Gastrocnemius medialis (tissue), 4 donors: ENCODE measurements around the gene MAGI1. TPM values are rescaled to one million over a fixed set of nuclear protein-coding genes. Genes with fewer than 3 reads are reported as not detected.

Source experiments
- ATAC-seq, 2 donors: fragments of 150-250 bp; one replicate each; pipeline ENCODE4 v1.9.1; 2016
- DNase-seq, 2 donors: peaks; one replicate each; pipeline ENCODE4 v3.0.0-alpha.2; 2019
- H3K27ac ChIP-seq, 4 donors: fragments of 200-600 bp; sonication (generic); 1 replicate in 1 of 4; 2 replicates in 3 of 4; pipeline ENCODE4 v1.5.1; 2016 to 2018; ENCODE audit warnings: mild to moderate bottlenecking in 2 of 4, moderate library complexity in 1 of 4
- H3K27me3 ChIP-seq, 3 donors: fragments of 200-600 bp; sonication (generic) in 2 of 3; 1 replicate in 1 of 3; 2 replicates in 2 of 3; pipeline versions ENCODE4 v1.5.1 to v1.6.0; 2016 to 2019; ENCODE audit warnings: mild to moderate bottlenecking in 1 of 3, moderate library complexity in 1 of 3
- H3K36me3 ChIP-seq, 2 donors: fragments of 200-600 bp; sonication (generic) in 1 of 2; one replicate each; pipeline ENCODE4 v1.5.1; 2017 to 2018
- H3K4me1 ChIP-seq, 2 donors: fragments of 200-600 bp; sonication (generic) in 1 of 2; one replicate each; pipeline ENCODE4 v1.5.1; 2016 to 2017; ENCODE audit warnings: mild to moderate bottlenecking in 2 of 2
- H3K4me3 ChIP-seq, 4 donors: fragments of 200-600 bp; sonication (generic) in 3 of 4; 1 replicate in 1 of 4; 2 replicates in 3 of 4; pipeline ENCODE4 v1.5.1; 2016 to 2019; ENCODE audit warnings: mild to moderate bottlenecking in 2 of 4
- H3K9me3 ChIP-seq, 3 donors: fragments of 200-600 bp; sonication (generic) in 2 of 3; 1 replicate in 1 of 3; 2 replicates in 2 of 3; pipeline ENCODE4 v1.5.1; 2016 to 2019
- POLR2A ChIP-seq, 2 donors: fragments of 450-650 bp; IDR thresholded peaks; one replicate each; pipeline ENCODE4 v1.6.1; 2017; ENCODE audit warnings: antibody characterized with exemption in 2 of 2, mild to moderate bottlenecking in 2 of 2, moderate library complexity in 2 of 2
- in situ Hi-C, 4 donors: fragments of 200-750 bp; cut with MboI; loops; one replicate each; pipeline versions ENCODE4 v1.15.0 to v1.8.0; 2017; ENCODE audit warnings: low sequenced_read_pairs in 4 of 4
- intact Hi-C: fragments of 100-400 bp; cut with DNase I; formaldehyde crosslinking; loops from one replicate; pipeline ENCODE4 v1.15.1; 2023; ENCODE audit warnings: low total_unique reads
- total RNA-seq, 4 donors: library from RNA; depleted of rRNA; stranded (reverse); fragments of >200 nt; gene quantifications; one replicate each; pipeline versions ENCODE4 v1.1.0 to v1.2.3, GENCODE V29; 2016
- TF ChIP-seq, protein P1 (sequence below), 5 experiments: fragments of 450-650 bp in 3 of 5; fragments of 200-600 bp in 2 of 5; sonication (generic) in 2 of 5; IDR thresholded peaks in 4 of 5; conservative IDR thresholded peaks in 1 of 5; 1 replicate in 4 of 5; 2 replicates in 1 of 5; pipeline ENCODE4 v1.5.1; 2016 to 2019; ENCODE audit warnings: antibody characterized with exemption in 5 of 5, mild to moderate bottlenecking in 3 of 5, moderate library complexity in 3 of 5

Gene MAGI1
- total RNA-seq, 4 donors from 2014 or later, result 2.6 to 7.5 (median 3.9) TPM

DNA sequence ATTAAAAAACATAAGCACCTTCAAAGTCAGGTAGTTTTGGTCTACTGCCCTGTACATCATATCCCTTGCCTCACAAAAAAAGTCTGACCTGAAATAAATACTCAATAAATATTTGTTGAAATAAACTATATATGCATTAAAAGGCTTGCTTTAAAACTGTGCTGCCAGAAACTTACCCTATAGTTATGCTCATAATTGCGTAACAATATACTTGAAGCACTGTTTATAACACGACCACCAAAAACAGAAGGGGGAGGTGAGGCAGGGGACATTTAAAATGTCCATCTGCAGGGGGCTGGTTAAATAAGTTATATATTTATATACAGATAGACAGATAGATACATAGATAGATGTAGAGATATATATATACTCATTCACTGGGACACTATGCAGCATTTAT lies 549.5 kb downstream of the MAGI1 start:
- Histone ChIP-seq H3K36me3 (no peaks in the 10 kb centered on the region), H3K4me1 (peaks cover 46 to 58% of the 10 kb centered on the region in 2 donors), H3K4me3 (no peak overlapping the region), H3K27me3 (no peaks in the 10 kb centered on the region), H3K9me3 (no peaks in the 10 kb centered on the region), H3K27ac (no peak overlapping the region)
- in situ Hi-C loops (no loop called here), intact Hi-C loops (loop anchor here (10.0 kb wide), 1 partner anchor 136 kb away; no protein-coding TSS in a partner anchor)
- no peak for TF ChIP-seq POLR2A (IDR thresholded peaks at IDR 0.05)
- TF ChIP-seq, protein P1, sequence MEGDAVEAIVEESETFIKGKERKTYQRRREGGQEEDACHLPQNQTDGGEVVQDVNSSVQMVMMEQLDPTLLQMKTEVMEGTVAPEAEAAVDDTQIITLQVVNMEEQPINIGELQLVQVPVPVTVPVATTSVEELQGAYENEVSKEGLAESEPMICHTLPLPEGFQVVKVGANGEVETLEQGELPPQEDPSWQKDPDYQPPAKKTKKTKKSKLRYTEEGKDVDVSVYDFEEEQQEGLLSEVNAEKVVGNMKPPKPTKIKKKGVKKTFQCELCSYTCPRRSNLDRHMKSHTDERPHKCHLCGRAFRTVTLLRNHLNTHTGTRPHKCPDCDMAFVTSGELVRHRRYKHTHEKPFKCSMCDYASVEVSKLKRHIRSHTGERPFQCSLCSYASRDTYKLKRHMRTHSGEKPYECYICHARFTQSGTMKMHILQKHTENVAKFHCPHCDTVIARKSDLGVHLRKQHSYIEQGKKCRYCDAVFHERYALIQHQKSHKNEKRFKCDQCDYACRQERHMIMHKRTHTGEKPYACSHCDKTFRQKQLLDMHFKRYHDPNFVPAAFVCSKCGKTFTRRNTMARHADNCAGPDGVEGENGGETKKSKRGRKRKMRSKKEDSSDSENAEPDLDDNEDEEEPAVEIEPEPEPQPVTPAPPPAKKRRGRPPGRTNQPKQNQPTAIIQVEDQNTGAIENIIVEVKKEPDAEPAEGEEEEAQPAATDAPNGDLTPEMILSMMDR (IDR thresholded peaks at IDR 0.05 in 4 of 5, conservative IDR thresholded peaks at IDR 0.05 in 1 of 5), result no peak
- ATAC-seq (no peak), DNase-seq (no peak)

DNA sequence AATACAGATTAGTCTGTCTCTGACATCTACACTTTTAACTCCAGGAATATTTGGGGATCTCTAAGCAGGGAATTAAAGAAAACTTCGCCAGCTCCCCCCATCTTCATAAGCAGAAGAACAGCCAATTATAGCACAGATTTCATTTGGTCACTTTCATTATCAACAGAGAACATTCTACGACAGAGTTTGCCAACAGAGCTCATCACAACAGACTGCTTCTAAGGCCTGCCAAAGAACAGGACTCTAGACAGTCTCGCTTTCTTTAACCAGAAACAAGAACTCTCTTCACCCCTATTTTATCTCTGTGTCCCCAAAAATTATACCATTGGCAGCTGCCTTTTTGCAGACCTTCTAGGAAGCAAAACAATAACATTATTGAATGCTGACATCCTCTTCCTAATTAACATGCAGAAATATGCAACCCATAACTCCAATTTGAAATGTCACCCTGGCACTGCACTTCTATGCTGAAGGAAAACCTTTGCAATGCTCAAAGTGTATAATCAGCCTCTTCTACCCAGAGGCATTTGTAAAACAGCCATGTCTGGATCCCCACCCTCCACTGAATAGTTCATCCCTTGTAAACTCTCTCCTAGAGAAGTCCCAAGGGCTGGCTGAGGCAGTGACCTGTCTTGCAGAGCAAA lies 552.8 kb downstream of the MAGI1 start:
- TF ChIP-seq, protein P1 (IDR thresholded peaks at IDR 0.05 in 4 of 5, conservative IDR thresholded peaks at IDR 0.05 in 1 of 5), result no peak
- TF ChIP-seq POLR2A (IDR thresholded peaks at IDR 0.05), result no peak
- H3K27ac ChIP-seq, result peak overlapping the region; percentile 69 to 80 (median 76)
- no peaks in the 10 kb centered on the region for H3K9me3 ChIP-seq
- ATAC-seq (peak; percentile 62 to 72), DNase-seq (no peak)
- in situ Hi-C loops, result no loop called here
- H3K4me1 ChIP-seq, result peaks cover 63% of the 10 kb centered on the region in 2 donors
- H3K36me3 ChIP-seq, result no peaks in the 10 kb centered on the region
- intact Hi-C loops, result loop anchor here (10.0 kb wide), 1 partner anchor 139 kb away; no protein-coding TSS in a partner anchor
- peak overlapping the region; percentile 10 to 31 (median 18) for H3K4me3 ChIP-seq
- no peaks in the 10 kb centered on the region for H3K27me3 ChIP-seq

DNA sequence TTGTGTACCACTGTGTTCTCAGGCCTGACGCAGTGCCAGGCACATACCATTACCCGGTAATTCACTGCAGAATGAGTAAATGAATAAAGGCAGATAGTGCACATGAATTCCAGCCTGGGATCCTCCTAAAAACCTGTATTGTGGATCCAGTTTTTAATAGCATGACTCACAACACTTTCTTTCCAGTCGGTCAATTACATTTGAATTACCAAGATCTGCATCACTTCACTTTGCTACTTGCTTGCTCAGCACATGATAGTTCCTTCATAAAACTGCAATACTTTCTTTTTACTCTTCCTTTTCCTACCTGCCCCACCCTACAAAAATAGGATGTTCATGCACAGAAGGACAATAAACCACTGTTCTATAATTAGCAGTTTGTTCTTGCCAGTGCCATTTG lies 553.8 kb downstream of the MAGI1 start:
- in situ Hi-C loops (no loop called here), intact Hi-C loops (loop anchor here (10.0 kb wide), 1 partner anchor 140 kb away; no protein-coding TSS in a partner anchor)
- peak overlapping the region; percentile 69 to 80 (median 76) for H3K27ac ChIP-seq
- TF ChIP-seq POLR2A (IDR thresholded peaks at IDR 0.05), result no peak
- TF ChIP-seq, protein P1 (IDR thresholded peaks at IDR 0.05 in 4 of 5, conservative IDR thresholded peaks at IDR 0.05 in 1 of 5), result no peak
- peaks cover 60 to 61% of the 10 kb centered on the region in 2 donors for H3K4me1 ChIP-seq
- no peak overlapping the region for H3K4me3 ChIP-seq
- H3K36me3 ChIP-seq, result no peaks in the 10 kb centered on the region
- H3K9me3 ChIP-seq, result no peaks in the 10 kb centered on the region
- H3K27me3 ChIP-seq, result no peaks in the 10 kb centered on the region
- DNase-seq (no peak), ATAC-seq (no peak)

DNA sequence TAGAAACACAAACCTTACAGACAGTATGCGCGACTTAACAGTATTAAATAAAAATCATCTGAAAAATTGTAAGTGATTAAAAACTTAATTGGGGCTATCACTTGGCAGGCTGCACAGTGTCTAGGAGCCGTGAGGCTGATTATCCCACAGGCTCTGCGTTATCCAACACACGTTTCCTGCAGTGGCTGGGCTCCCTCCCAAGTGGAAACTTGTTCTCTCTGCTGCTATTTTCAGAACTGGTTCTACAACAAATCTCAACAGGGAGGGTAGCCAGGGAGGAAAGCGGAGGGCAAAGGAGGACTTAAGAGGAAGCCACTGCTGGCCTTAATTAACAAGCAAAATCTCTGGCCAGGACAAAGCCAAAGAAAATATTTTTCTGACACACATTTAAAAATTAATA lies 555.2 kb downstream of the MAGI1 start:
- Histone ChIP-seq H3K4me3 (peak overlapping the region in 1 of 4 donors; percentile 14), H3K4me1 (peaks cover 60 to 61% of the 10 kb centered on the region in 2 donors), H3K9me3 (no peaks in the 10 kb centered on the region), H3K36me3 (no peaks in the 10 kb centered on the region), H3K27me3 (no peaks in the 10 kb centered on the region), H3K27ac (peak overlapping the region; percentile 69 to 80 (median 76))
- TF ChIP-seq POLR2A (IDR thresholded peaks at IDR 0.05), result no peak
- TF ChIP-seq, protein P1 (IDR thresholded peaks at IDR 0.05 in 4 of 5, conservative IDR thresholded peaks at IDR 0.05 in 1 of 5), result no peak
- in situ Hi-C loops (no loop called here), intact Hi-C loops (loop anchor here (10.0 kb wide), 1 partner anchor 141 kb away; no protein-coding TSS in a partner anchor)
- peak; percentile 75 to 86 for ATAC-seq
- DNase-seq, result peak; percentile 53 to 60
